HEK293 (cell line): Measurements from ENCODE around the gene BACH1.

Experiments used
- CTCF ChIA-PET: fragments of 350-600 bp; formaldehyde crosslinking; extraction: SDS; loops from one replicate; lab custom pipeline; 2021; ENCODE audit warnings: antibody characterized with exemption; lab: Yijun Ruan, JAX
- POLR2A ChIA-PET: fragments of 300-600 bp; formaldehyde crosslinking; extraction: SDS; loops from one replicate; lab custom pipeline; 2020; ENCODE audit warnings: antibody characterized with exemption, inconsistent platforms; lab: Yijun Ruan, JAX
- H3K27ac ChIP-seq: fragments of 200-500 bp; sonication (Bioruptor generic); 2 replicates; pipeline ENCODE4 v1.5.1; 2014; ENCODE audit warnings: low read depth, low read length, control low read depth, inconsistent platforms; ENCODE audit errors: extremely low read depth
- H3K36me3 ChIP-seq, 2 experiments: fragments of 200-500 bp in 1 of 2; sonication (Bioruptor generic) in 1 of 2; 1 replicate in 1 of 2; 2 replicates in 1 of 2; pipeline ENCODE4 v1.5.1; 2014 to 2017; ENCODE audit warnings: inconsistent platforms in 2 of 2, low read length in 2 of 2; ENCODE audit not compliant: control insufficient read depth in 2 of 2, insufficient read depth in 1 of 2
- H3K4me1 ChIP-seq: fragments of 200-500 bp; sonication (Bioruptor generic); 2 replicates; pipeline ENCODE4 v1.5.1; 2014; ENCODE audit warnings: mild to moderate bottlenecking, low read length, inconsistent platforms; ENCODE audit not compliant: control insufficient read depth, insufficient read depth
- H3K4me3 ChIP-seq: 2 replicates; pipeline ENCODE4 v1.5.1; 2011; ENCODE audit warnings: low read depth, mild to moderate bottlenecking, control low read depth, low read length, moderate library complexity
- H3K9me3 ChIP-seq: fragments of 200-500 bp; sonication (Bioruptor generic); 2 replicates; pipeline ENCODE4 v1.5.1; 2014; ENCODE audit warnings: low read depth, low read length, inconsistent platforms; ENCODE audit not compliant: control insufficient read depth, insufficient read depth
- GFI1B ChIP-seq: fragments of 450-650 bp; formaldehyde crosslinking; IDR thresholded peaks from 2 replicates; pipeline ENCODE4 v1.5.1; 2016; ENCODE audit warnings: missing biosample characterization, missing genetic modification characterization
- OSR2 ChIP-seq: fragments of 450-650 bp; formaldehyde crosslinking; IDR thresholded peaks from 2 replicates; pipeline ENCODE4 v1.5.1; 2016; ENCODE audit warnings: missing biosample characterization, missing genetic modification characterization
- PBX3 ChIP-seq: sonication (generic); formaldehyde crosslinking; IDR thresholded peaks from 2 replicates; pipeline ENCODE4 v1.8.1; 2022; ENCODE audit warnings: mild to moderate bottlenecking, moderate library complexity, missing genetic modification reagents
- PRDM10 ChIP-seq: fragments of 450-650 bp; formaldehyde crosslinking; IDR thresholded peaks from 2 replicates; pipeline ENCODE4 v1.5.1; 2016; ENCODE audit warnings: missing biosample characterization, missing genetic modification characterization
- SETDB1 ChIP-seq: IDR thresholded peaks from one replicate; pipeline ENCODE4 v1.6.1; 2017; ENCODE audit warnings: mild to moderate bottlenecking, low read length, moderate library complexity, mixed read lengths; ENCODE audit not compliant: insufficient read length
- ZNF146 ChIP-seq: fragments of 450-650 bp; formaldehyde crosslinking; IDR thresholded peaks from 2 replicates; pipeline ENCODE4 v1.5.1; 2016; ENCODE audit warnings: missing biosample characterization, missing genetic modification characterization
- ZNF175 ChIP-seq: fragments of 450-650 bp; formaldehyde crosslinking; IDR thresholded peaks from 2 replicates; pipeline ENCODE4 v1.5.1; 2016; ENCODE audit warnings: missing biosample characterization, missing genetic modification characterization
- ZNF521 ChIP-seq: fragments of 450-650 bp; formaldehyde crosslinking; IDR thresholded peaks from 2 replicates; pipeline ENCODE4 v1.5.1; 2017; ENCODE audit warnings: missing biosample characterization, mild to moderate bottlenecking, missing genetic modification characterization
- ZNF660 ChIP-seq: fragments of 450-650 bp; IDR thresholded peaks from 2 replicates; pipeline ENCODE4 v1.5.1; 2018; ENCODE audit warnings: missing biosample characterization, mild to moderate bottlenecking, missing genetic modification characterization
- ZNF664 ChIP-seq: fragments of 450-650 bp; formaldehyde crosslinking; IDR thresholded peaks from 2 replicates; pipeline ENCODE4 v1.5.1; 2016; ENCODE audit warnings: missing biosample characterization, missing genetic modification characterization
- ZNF76 ChIP-seq: fragments of 450-650 bp; formaldehyde crosslinking; IDR thresholded peaks from 2 replicates; pipeline ENCODE4; 2016; ENCODE audit warnings: low read depth, missing biosample characterization, missing genetic modification characterization, borderline replicate concordance
- ZSCAN23 ChIP-seq: fragments of 450-650 bp; formaldehyde crosslinking; IDR thresholded peaks from 2 replicates; pipeline ENCODE4 v1.5.1; 2016; ENCODE audit warnings: missing biosample characterization, missing genetic modification characterization
- ZSCAN5A ChIP-seq: fragments of 450-650 bp; formaldehyde crosslinking; IDR thresholded peaks from 2 replicates; pipeline ENCODE4 v1.5.1; 2016; ENCODE audit warnings: missing biosample characterization, missing genetic modification characterization

The BACH1 gene

GRCh38 chr21:29254550-29254949, 44.2 kb upstream of the BACH1 start:
- no peak overlapping the region for H3K27ac ChIP-seq
- CTCF ChIA-PET, result interaction anchor here (0.6 kb wide), 1 partner anchor 599 kb away, joined by 3 read pairs; no protein-coding TSS in a partner anchor
- H3K4me3 ChIP-seq, result no peak overlapping the region
- TF ChIP-seq ZNF146 (tag by site-specific recombination) (peak; percentile 94), ZNF660 (tag by site-specific recombination) (no peak), ZSCAN5A (0 out of 2 replicates have a peak, but pooled peaks have one; percentile 41)
- peaks cover 3% of the 10 kb centered on the region; the same call in 1 of the 2 replicates for H3K4me1 ChIP-seq
- H3K9me3 ChIP-seq, result no peaks in the 10 kb centered on the region
- no peaks in the 10 kb centered on the region for H3K36me3 ChIP-seq
- POLR2A ChIA-PET, result no interaction called here

- Histone ChIP-seq H3K9me3 (no peaks in the 10 kb centered on the region), H3K4me3 (no peak overlapping the region), H3K36me3 (no peaks in the 10 kb centered on the region), H3K27ac (no peak overlapping the region), H3K4me1 (peaks cover 3% of the 10 kb centered on the region; the same call in 1 of the 2 replicates)
- CTCF ChIA-PET, result interaction anchor here (1.2 to 1.3 kb wide), 2 partner anchors 13 to 60 kb away, joined by 3 read pairs; no protein-coding TSS in a partner anchor
- POLR2A ChIA-PET, result no interaction called here
- no peak for TF ChIP-seq ZNF521 (tag by site-specific recombination)
- TF ChIP-seq ZSCAN23 (tag by site-specific recombination), result no peak
- peak; percentile 37 for TF ChIP-seq PRDM10 (tag by site-specific recombination)
- no peak for TF ChIP-seq PBX3 (CRISPR knock-in tag)
- peak; percentile 51; the same call in 1 of the 2 replicates for TF ChIP-seq OSR2 (tag by site-specific recombination)
Measured at GRCh38 chr21:29256126-29256910, 42.4 kb upstream of the BACH1 start.

GRCh38 chr21:29257701-29258100, 41.0 kb upstream of the BACH1 start:
- no peak overlapping the region for H3K4me3 ChIP-seq
- CTCF ChIA-PET, result interaction anchor here (1.5 to 2.0 kb wide), 2 partner anchors 10 to 25 kb away, joined by 5 to 7 read pairs; no protein-coding TSS in a partner anchor
- no peaks in the 10 kb centered on the region for H3K36me3 ChIP-seq
- H3K9me3 ChIP-seq, result no peaks in the 10 kb centered on the region
- no peak overlapping the region for H3K27ac ChIP-seq
- no peak for TF ChIP-seq SETDB1
- no peak for TF ChIP-seq ZNF175 (tag by site-specific recombination)
- no peak for TF ChIP-seq ZNF76 (tag by site-specific recombination)
- TF ChIP-seq GFI1B (tag by site-specific recombination), result no peak
- no peak for TF ChIP-seq ZNF664 (tag by site-specific recombination)
- POLR2A ChIA-PET, result no interaction called here
- peaks cover 3% of the 10 kb centered on the region; the same call in 1 of the 2 replicates for H3K4me1 ChIP-seq
